Psoas muscle (tissue), 8 donors: ENCODE measurements around the gene MGP. TPM values are rescaled to one million over a fixed set of nuclear protein-coding genes. Genes with fewer than 3 reads are reported as not detected.

Experiments used
- ATAC-seq, 4 donors: fragments of 200-7000 bp; cut with Tn5 transposase; one replicate each; pipeline ENCODE4 v1.9.1; 2020; ENCODE audit warnings: moderate library complexity in 3 of 4, mild to moderate bottlenecking in 2 of 4
- DNase-seq, 2 donors: peaks; one replicate each; pipeline ENCODE4 v3.0.0-alpha.2; 2020
- H3K27ac ChIP-seq: fragments of 200-600 bp; one replicate; pipeline ENCODE4 v1.8.0; 2022
- H3K27me3 ChIP-seq, 3 donors: fragments of 200-600 bp in 1 of 3; one replicate each; pipeline versions ENCODE4 v1.6.1 to v1.8.0; 2013 to 2022; ENCODE audit warnings: low read length in 2 of 3, mild to moderate bottlenecking in 2 of 3, moderate library complexity in 1 of 3; ENCODE audit not compliant: insufficient read depth in 3 of 3
- H3K36me3 ChIP-seq, 2 donors: fragments of 200-600 bp in 1 of 2; one replicate each; pipeline versions ENCODE4 v1.6.1 to v1.8.0; 2013 to 2022; ENCODE audit warnings: low read depth in 1 of 2, mild to moderate bottlenecking in 1 of 2, moderate library complexity in 1 of 2; ENCODE audit not compliant: insufficient read depth in 1 of 2
- H3K4me1 ChIP-seq: fragments of 200-600 bp; one replicate; pipeline ENCODE4 v1.8.0; 2022
- H3K4me3 ChIP-seq: fragments of 200-600 bp; one replicate; pipeline ENCODE4 v1.8.0; 2022; ENCODE audit warnings: mild to moderate bottlenecking
- H3K9me3 ChIP-seq: fragments of 200-600 bp; one replicate; pipeline ENCODE4 v1.8.0; 2022
- WGBS, 3 donors: extraction: QIAGEN DNeasy Blood & Tissue Kit; methylation state at CpG; one replicate each; pipeline versions ENCODE4 v1.1.6 to v1.1.7; 2013; 5-methylcytosine and 5-hydroxymethylcytosine counted together
- intact Hi-C, 2 donors: fragments of 100-400 bp; cut with DNase I; formaldehyde crosslinking; loops; one replicate each; pipeline versions ENCODE4 v1.11.0 to v1.14.2; 2022
- long read RNA-seq, 2 donors: library from polyadenylated mRNA; unstranded; transcript quantifications; one replicate each; pipeline ENCODE4 v2.0.0, GENCODE V29; 2021
- polyA plus RNA-seq, 3 donors: library from polyadenylated mRNA; stranded (reverse); fragments of 200-250 nt; gene quantifications; one replicate each; pipeline ENCODE4 v1.2.3, GENCODE V29; 2013
- total RNA-seq, 4 donors: library from RNA; stranded (reverse); fragmentation: NEBNext Ultra II Directional in 2 of 4; extraction: Animal tissue kit (Norgen Biotek cat#: 25700) in 2 of 4; gene quantifications; one replicate each; pipeline versions ENCODE4 v1.2.1 to v1.2.4, GENCODE V29; 2021 to 2023
- TF ChIP-seq, protein P1 (sequence below): fragments of 200-600 bp; IDR thresholded peaks from one replicate; pipeline ENCODE4 v1.8.0; 2022; ENCODE audit warnings: antibody characterized with exemption
- donor health status: healthy with polysubstance abuse.
- donor health status: DM: no; HTN: no; CAD: no; lungs with moderate emphysema.
- donor health status: Bipolar disorder and iron deficiency.
- donor health status: healthy.
- donor health status: DM: yes; HTN: yes; CAD: no.
- donor health status: DM: no; HTN: no; CAD: no.
- donor health status: DM: no; HTN: no; CAD: no.
- donor health status: DM: yes; HTN: yes; CAD: no.

MGP gene
- 100 to 1,000 TPM in 1 of 4 donors, 10 to 100 TPM in 3; 60.2 to 159 (median 82.0) TPM for total RNA-seq
- 10 to 100 TPM; 57.3 to 83.5 (median 57.5) TPM for polyA plus RNA-seq
- long read RNA-seq, donor 1, transcript MGP-203 (4 exons, 1,405 nt) = major isoform, 9 of 10 reads
- long read RNA-seq, donor 1, partial matches to known transcripts = 1 of 10 reads
- long read RNA-seq, donor 1, other reads (novel, unspliced or antisense) = 0 of 10 reads
- long read RNA-seq, donor 2, partial matches to known transcripts = 0 of 3 reads
- long read RNA-seq, donor 2, other reads (novel, unspliced or antisense) = 0 of 3 reads

DNA sequence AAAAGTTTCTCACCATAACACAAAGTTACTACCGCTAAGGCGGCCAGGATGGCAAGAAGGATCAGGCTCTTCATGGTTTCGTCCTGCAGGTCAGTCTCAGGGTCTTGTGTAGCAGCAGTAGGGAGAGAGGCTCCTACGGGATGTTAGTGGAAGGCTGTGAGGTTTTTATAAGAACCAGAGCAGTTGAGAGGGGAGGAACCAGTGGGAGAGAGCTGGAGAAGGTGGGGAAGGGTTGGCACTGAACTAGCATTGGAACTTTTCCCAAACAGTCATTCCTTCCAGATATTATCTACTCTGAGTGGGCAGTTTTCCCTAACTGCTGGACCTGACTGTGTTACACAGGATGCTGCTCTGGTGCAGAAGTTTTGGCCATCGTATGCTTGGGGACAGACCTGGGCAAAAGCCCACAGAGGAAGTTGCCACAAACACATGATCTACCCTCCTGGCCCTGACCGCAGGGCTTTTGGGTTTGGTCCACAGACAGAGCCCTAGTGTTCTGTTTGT, at the start of gene MGP:
Gene MGP (minus strand): TSS at position 137 of the 504 bp plus-strand sequence. CDS start 63 bp downstream, at position 74.
- H3K4me3 ChIP-seq = peak within 1 kb of the TSS; percentile 52
- TF ChIP-seq, protein P1, sequence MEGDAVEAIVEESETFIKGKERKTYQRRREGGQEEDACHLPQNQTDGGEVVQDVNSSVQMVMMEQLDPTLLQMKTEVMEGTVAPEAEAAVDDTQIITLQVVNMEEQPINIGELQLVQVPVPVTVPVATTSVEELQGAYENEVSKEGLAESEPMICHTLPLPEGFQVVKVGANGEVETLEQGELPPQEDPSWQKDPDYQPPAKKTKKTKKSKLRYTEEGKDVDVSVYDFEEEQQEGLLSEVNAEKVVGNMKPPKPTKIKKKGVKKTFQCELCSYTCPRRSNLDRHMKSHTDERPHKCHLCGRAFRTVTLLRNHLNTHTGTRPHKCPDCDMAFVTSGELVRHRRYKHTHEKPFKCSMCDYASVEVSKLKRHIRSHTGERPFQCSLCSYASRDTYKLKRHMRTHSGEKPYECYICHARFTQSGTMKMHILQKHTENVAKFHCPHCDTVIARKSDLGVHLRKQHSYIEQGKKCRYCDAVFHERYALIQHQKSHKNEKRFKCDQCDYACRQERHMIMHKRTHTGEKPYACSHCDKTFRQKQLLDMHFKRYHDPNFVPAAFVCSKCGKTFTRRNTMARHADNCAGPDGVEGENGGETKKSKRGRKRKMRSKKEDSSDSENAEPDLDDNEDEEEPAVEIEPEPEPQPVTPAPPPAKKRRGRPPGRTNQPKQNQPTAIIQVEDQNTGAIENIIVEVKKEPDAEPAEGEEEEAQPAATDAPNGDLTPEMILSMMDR = no peak
- no peaks in the 10 kb centered on the region for H3K9me3 ChIP-seq
- peak; percentile 48 to 80 (median 75) for ATAC-seq
- H3K27ac ChIP-seq = peak within 1 kb of the TSS; percentile 57
- H3K4me1 ChIP-seq = peaks cover 5% of the 10 kb centered on the region
- no peaks in the 10 kb centered on the region for H3K36me3 ChIP-seq
- peak; percentile 54 to 67 for DNase-seq
- intact Hi-C loops = no loop called here
- no peaks in the 10 kb centered on the region for H3K27me3 ChIP-seq
- WGBS, 3 donors = 9 to 30% (median 16%) methylated on average over 6 of the region's 6 CpGs

- no peak for DNase-seq
- Histone ChIP-seq H3K27me3 (no peaks in the 10 kb centered on the region), H3K36me3 (no peaks in the 10 kb centered on the region), H3K4me1 (no peaks in the 10 kb centered on the region), H3K4me3 (no peak overlapping the region), H3K27ac (no peak overlapping the region), H3K9me3 (no peaks in the 10 kb centered on the region)
- TF ChIP-seq, protein P1 = no peak
- ATAC-seq = no peak
- whole genome bisulfite sequencing, 3 donors = 28 to 46% (median 34%) methylated on average over 4 of the region's 4 CpGs
- intact Hi-C loops = no loop called here
Measured at GRCh38 chr12:14935031-14935430, 49.4 kb upstream of the MGP start.

DNA sequence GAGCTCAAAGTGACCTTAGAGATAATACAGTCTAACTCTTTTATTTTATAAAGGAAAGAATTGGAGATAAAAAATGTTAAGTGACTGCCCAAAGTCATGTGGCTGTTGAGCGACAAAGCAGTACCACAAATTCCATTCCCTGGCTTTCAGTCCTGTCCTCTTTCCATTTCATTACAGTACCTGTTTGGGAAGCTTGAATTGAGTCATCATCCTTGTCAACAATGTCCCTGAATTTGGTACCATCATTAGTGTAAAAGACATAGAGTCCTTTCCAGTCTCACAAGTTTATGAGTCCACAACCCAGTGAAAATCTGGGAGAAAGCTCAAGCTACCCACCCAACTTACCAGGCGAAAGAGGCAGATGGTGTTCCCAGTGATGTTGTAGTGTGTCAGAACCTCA, 48.9 kb upstream of the MGP start:
- no peak for DNase-seq
- H3K27ac ChIP-seq = no peak overlapping the region
- no peak overlapping the region for H3K4me3 ChIP-seq
- intact Hi-C loops = no loop called here
- no peaks in the 10 kb centered on the region for H3K36me3 ChIP-seq
- H3K9me3 ChIP-seq = no peaks in the 10 kb centered on the region
- ATAC-seq = no peak
- TF ChIP-seq, protein P1 = no peak
- H3K27me3 ChIP-seq = no peaks in the 10 kb centered on the region
- 90 to 98% (median 94%) methylated on average over 2 of the region's 2 CpGs for WGBS, 3 donors
- no peaks in the 10 kb centered on the region for H3K4me1 ChIP-seq

GRCh38 chr12:14931791-14932560, 46.3 kb upstream of the MGP start:
- no peak overlapping the region for H3K4me3 ChIP-seq
- TF ChIP-seq, protein P1 = no peak
- H3K27me3 ChIP-seq = no peaks in the 10 kb centered on the region
- intact Hi-C loops = no loop called here
- no peak for ATAC-seq
- no peak for DNase-seq
- H3K4me1 ChIP-seq = no peaks in the 10 kb centered on the region
- H3K36me3 ChIP-seq = no peaks in the 10 kb centered on the region
- WGBS, 3 donors = 91 to 95% (median 94%) methylated on average over 7 of the region's 7 CpGs
- H3K9me3 ChIP-seq = no peaks in the 10 kb centered on the region
- H3K27ac ChIP-seq = no peak overlapping the region
